Inferior parietal cortex (tissue), 1 donor: Measurements from ENCODE around the gene VSTM2L.

Experiments
- DNase-seq: peaks from one replicate; pipeline ENCODE4 v3.0.0-alpha.2; 2016; ENCODE audit errors: extremely low spot score

VSTM2L gene

DNA sequence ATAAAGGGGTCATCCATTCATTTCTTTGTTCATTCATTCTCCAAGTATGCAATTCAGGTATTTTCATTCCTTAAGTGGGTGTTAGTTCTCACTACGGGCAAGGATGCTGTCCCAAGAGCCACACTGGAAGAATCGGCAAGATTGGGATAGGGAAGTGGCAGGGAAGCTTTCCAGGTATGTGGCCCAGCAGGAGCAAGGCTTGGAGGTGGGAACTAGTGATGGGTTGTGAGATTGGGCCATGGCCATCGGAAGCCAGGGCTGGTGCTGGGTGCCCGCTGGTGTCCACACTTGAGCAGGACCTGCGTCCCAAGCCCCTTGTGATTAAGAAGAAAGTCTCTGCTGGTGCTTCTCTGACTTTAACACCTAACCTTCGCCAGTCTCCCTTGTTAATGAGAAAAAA lies 15.1 kb downstream of the VSTM2L start:
- DNase-seq = no peak

DNA sequence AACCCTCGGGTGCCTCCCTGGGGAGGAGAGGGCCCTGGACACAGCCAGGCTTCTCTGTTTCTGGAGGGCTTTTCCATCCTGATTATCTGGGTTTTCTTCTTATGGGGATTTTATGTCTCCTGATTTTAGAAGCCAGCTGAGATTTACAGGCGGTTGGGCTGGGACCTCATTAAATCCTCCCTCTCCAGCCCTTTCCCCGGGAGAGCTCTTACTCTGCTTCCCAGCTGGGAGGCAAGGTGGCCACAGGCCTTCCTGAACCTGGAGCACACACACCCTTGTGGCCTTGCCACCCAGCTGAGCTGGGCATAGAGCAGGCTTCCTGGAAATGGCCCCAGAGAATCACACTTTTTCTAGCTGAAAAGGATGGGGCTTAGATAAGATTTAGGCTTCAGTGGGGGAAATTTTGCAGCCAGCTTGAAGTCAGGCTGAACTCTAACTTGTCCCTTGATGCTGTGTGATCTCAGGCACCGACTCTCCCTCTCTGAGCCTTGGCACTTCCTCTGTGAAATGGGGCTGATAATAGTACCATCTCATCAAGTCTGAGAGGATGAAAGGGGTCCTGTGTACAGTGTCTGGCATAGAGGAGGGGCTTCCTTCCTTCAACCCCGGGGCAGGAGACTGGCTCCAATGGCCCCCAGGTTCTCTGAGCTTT lies 16.6 kb downstream of the VSTM2L start:
- DNase-seq = no peak

DNA sequence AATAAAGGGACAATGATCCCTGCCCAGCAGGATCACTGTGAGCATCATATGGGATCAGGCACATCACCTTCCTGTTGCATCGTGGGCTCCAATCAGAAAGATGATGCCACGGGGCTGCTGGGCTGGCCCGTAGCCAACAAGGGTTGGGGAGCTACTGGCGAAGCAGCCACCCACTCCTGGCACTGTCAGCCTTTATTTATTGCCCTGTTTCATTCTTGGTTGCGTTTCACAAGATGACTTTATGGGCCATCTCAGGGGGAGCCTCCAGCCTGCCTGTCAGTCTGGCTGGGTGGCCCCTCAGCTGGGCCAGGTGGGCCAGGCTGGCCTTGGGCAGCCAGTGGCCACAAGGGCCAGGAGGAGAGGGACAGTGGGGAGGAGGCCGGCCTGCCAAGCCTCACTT lies 17.3 kb downstream of the VSTM2L start:
- DNase-seq = no peak

DNA sequence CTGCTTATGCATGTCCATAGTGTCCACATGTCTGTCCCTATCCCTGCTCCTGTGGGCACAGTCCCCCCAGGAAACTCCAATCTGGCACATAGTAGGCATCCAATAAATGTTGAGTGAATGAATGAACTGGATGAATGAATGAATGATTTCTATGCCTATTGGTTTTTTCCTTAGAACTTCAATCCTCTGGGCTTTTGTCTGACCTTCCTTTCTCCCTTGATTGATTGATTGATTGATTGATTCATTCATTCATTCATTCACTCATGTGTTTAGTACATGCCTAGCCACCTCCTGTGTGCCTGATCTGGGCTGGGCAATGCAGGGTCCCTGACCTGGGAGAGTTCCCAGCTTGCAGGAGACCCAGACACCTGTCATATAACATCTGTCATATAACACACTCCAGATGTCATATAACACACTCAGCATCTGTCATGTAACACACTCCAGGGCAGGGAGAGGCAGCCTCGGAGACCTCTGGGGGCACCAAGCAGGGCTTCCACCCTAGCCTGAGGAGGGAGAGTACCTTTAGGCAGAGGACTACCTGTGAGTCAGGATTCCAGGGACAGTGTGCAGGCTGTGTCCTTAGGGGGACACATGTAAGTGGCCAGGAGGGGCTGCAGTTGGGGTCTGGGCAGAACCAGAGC lies 17.9 kb downstream of the VSTM2L start:
- DNase-seq = no peak

DNA sequence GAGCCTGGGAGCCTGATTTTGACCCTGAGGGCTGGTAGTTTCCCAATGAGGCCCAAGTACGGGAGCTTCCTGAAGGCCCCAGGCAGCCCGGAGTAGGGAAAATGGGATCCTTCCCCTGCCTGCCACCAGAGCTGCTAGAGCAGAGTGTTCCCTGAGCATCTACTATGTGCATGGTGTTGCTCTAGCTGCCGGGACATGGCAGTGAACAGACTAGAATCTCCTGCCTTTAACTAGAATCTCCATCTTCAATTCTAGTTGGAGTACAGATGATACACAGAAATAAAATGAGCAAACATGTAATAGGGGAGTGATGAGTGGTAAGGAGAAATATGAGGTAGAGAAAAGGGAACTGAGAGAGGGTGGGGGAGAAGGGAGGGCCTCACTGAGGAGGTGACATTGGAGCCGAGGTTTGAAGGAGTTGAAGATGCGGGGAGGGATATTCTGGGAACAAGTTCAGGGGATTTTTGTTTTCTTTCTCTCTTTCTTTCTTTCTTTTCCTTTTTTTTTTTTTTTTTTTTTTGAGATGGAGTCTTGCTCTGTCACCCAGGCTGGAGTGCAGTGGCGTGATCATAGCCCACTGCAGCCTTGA lies 18.5 kb downstream of the VSTM2L start:
- no peak for DNase-seq

DNA sequence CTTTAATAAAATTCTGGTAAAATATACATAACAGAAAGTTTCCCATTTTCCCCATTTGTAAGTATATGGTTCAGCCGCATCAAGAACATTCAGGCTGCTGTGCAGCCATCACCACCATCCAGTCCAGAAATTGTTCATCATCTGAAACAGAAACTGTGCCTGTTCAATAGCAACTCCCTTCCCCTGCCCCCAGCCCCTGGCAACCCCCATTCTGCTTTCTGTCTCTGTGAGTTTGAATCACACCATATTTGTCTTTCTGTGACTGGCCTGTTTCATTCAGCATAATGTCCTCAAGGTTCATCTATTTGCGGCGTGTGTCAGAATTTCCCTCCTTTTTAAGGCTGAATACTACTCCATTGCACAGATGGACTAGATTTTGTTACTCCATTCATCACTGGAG lies 19.1 kb downstream of the VSTM2L start:
- DNase-seq = no peak

DNA sequence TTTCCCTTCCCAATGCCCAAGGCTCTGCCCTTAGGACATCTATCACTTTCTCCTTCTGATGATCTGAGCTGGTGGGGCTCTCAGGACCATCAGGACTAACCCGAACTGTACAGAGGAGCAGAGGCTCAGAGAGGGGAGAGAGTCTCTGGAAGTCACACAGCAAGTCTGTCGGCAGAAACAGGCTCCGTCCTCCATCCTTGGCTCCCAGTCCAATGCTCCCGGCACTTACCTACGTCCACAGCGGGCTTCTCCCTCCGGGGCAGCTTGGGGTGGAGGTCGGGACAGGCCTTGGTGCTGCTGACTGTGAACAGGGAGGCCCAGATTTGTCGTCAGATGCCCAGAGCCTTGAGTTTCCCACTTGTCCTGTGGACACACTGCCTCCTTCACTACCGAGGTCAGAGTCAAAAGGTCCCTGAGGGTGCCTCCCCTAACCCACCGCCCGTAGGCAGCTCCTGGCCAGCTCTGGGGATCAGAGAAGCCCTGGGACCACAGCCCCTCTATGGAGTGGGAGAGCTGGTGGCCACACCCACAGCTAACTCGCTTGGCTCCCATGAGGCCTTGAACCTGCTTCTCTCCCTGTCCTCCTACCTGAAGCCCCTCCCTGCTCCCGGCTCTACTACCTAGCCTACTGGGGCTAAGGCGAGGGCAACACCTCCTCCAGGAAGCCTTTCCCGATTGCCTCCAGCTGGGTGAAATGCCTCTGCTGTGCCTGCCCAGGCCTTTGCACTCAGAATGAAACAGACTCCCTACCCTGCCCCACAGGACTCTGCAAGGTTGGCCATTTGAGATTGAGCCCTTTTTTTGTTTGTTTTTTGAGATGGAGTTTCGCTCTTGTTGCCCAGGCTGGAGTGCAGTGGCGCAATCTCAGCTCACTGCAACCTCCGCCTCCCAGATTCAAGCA lies 22.6 kb downstream of the VSTM2L start:
- no peak for DNase-seq

DNA sequence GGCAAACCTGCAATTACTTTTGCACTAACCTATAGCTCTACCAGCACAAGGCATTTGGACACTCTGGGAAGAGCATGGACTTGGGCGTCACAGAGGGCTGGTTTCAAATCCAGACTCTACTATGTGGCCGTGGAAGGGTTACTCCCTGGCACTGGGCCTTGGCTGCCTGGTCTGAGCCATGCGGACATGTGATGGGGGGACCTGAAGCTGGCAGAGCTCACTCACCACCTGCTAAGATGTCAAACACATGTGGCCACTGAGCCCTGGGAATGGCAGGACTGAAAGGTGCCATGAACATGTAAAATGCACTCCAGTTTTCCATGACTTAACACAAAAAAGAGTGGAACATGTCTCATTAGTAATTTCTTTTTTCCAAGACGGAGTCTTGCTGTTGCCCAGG lies 23.7 kb downstream of the VSTM2L start:
- DNase-seq = no peak

DNA sequence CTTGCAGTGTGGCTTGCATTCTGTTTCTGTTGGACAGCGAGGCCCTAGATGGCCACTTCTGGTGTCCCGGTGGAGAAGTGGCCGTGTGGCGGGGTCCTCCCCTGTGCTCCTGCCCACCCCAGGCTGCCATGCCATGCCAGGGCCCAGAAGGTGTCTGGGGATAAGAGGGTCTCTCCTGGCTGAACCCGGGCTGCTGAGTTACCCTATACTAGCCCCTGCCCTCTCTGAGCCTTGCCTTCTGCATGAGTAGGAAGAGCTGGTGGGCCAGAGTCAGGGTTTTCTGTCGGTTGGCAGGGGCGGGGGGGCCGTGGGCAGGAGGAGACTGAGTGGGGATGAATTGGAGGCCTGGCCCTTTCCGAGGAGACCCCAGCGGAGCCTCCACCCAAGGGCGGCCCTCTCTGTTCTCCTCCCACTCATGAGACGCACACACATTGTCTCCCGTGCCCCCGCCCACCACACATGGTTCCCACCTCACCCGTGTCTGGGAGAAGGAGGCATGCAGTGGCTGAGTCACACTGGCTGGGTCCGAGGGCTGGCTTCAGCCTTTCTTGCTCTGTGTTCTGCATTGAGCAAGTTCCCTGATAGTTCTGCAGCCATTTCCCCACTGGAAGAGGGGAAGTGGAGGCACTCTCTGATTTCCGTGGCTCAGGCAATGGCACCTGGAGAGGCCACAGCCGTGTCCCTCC lies 24.6 kb downstream of the VSTM2L start:
- no peak for DNase-seq

DNA sequence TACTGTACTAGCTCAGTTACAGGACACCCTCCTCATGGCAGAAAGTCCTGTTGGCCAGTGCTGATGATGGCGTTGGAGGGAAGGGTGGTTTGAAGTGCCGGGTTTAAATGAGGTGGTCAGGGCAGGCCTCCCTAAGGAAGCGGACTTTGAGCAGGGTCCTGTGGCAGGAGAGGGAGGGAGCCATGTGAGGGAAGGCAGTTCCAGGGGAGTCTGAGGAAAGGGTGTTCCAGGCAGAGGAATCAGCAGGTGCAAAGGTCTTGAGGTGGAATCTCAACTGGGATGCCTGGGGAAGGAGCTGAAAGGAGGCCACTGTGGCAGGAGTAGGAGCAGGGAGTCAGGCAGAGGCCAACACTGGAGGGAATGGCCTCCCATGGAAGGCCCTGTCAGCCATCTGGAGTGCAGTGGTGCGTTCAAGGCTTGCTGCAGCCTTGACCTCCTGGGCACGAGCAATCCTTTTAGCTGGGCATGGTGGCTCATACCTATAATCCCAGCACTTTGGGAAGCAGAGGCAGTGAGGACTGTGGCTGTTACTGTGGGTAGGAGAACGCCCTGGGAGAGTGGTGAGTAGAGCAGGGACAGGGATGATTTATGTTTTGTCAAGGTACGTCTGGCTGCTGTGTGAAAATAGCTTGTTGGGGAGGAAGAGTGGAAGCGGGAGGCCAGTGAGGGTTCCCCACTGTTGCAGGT lies 26.2 kb downstream of the VSTM2L start:
- no peak for DNase-seq

DNA sequence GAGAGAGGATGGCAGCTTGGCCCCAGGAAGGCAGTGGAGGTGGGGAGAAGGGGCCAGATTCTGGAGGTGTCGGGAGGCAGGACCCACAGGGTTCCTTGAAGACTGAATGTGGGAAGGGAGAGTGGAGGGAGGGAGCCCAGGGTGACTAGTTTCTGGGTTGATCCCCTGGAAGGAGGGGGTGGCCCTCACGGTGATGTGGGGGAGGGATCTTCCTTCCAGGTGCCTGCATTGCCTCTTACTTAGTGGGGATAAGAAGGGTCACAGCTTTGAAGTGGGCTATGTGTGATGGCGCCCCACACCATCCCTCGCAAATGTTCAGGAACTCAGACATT lies 26.7 kb downstream of the VSTM2L start:
- DNase-seq = no peak

DNA sequence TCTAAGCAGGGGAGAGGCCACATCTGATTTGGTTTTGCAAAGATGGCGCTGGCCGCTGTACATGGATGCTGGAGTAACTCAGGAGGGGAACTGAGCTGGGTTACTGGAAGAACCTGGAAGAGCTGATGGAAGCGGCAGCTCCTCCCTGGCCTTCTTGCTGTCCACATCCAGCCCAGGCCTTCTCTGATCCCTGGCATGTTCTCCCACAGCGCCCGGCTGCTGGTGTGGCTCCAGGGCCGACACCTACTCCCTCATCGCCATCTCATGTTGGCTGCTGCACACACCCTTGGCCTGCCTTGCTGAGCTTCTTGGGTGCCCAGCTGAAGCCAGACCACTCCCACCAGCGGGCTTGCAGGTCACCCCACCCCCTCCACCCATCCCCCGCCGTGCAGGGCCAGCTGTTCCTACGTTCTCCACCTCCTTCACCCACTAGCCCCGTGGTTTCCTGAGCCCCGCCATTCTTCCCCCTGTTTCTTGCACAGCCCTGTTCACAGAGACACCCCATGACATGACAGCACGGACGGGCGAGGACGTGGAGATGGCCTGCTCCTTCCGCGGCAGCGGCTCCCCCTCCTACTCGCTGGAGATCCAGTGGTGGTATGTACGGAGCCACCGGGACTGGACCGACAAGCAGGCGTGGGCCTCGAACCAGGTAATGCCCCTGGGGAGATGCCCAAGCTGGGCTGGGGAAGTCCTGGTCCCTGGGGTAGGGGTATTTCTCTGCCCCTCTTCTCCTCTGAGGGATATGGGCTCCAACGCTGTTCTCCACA lies 28.4 kb downstream of the VSTM2L start:
- DNase-seq = no peak

DNA sequence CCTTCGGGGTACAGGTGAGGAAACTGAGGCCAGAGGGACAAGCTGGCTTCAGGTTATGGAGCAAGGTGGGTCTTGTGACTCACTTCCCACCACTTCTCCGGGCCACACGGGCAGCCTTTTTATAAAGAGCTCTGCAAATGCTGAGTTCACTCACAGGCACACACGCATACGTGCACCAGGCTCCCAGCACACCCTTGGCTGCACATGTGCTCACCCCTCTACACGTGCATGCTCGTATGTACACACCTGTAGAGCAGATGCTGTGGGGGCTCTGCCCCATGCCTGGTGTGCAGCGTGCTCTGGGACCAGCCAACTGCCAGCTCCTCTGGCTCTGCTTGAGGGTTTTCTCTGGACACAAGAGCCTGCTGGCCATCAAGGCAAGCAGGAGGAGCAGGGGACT lies 29.1 kb downstream of the VSTM2L start:
- no peak for DNase-seq

DNA sequence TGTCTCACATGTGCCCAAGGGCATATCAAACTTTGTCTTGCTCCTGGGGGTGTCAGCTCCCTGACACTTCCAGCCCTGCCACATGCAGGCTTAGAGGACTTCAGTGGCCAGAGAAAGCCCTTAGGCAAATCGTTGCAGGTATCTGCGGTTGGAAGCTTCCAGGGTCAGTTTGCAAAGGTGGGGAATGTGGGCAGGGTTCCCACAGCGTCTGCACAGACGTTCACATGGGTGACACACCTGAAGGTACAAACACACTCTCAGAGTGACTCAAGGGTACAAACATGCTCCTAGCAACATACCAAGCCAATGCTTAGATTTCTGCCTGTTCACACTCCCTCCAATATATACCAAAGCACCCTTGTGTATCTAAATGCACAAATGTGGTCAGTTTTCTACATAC lies 30.0 kb downstream of the VSTM2L start:
- DNase-seq = no peak

DNA sequence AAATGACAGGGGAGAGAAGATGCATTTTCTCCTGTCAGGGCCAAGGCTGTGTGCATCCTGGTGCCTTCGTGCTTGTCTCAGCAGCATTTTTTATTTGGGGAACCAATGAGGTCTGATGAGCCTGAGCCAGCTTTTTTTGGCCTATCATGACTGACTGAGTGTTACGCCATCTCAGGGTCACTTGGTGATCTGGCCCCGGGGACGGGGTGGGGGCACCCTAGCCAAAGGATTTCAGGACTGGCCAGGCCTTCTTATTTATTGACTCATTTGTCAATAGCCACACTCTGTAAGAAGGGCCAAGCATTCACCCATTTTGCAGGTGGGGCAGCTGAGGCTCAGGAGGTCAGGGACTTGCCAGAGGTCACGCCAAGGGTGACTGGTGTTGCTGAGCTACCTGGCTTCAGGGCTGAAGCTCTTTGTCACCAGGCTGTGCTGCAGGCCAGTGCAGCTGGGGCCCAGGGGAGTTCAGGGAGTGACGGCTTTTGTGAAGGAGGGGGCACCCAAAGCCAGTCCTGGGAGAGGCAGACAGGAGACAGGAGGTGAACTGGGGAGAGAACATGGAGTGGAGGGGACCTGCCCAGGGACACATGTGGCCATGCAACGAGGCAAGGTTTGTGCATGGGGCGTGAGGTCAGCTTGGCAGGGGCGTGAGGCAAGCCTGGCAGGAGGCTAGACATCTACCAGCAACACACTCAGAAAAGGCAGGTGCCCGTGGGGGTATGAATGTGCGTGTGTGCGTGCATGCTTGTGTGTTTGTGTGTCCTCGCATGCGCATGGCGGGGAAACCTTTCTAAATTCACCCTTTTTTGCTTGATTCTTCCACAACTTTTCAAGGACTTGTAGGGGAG lies 31.1 kb downstream of the VSTM2L start:
- DNase-seq = no peak

DNA sequence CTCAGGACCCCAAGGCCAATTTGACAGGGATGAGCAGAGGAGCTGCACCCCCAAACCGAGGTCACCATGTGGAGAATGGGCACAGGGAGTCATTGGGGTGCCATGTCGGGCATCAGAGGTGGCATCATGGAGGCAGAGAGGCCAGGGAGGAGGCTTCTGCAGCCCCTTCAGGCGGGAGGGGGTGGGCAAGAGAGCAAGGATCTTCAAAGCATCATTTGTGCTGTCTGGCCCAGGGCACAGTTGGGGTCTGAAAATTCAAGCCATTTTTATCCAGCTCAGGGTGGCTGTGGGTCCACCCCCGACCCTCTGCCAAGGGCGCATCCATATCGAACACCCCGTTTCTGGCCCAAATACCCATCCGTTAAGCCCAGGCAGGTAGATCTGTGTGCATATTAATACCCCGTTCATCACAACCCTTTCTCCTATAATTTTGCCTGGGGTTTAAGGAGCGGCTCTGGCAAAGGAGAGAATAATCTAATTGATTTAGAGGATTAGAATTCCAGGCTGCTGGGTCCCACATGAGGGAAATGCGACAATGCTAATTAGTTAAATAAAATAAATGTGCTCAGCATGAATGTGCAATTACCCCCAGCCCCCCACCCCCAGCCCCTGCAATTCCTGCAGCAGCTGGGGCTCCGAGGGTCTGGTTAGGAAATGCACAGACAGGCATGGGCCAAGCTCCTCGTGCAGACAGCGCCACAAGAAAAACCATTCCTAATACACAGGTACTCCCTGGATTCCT lies 31.9 kb downstream of the VSTM2L start:
- no peak for DNase-seq

DNA sequence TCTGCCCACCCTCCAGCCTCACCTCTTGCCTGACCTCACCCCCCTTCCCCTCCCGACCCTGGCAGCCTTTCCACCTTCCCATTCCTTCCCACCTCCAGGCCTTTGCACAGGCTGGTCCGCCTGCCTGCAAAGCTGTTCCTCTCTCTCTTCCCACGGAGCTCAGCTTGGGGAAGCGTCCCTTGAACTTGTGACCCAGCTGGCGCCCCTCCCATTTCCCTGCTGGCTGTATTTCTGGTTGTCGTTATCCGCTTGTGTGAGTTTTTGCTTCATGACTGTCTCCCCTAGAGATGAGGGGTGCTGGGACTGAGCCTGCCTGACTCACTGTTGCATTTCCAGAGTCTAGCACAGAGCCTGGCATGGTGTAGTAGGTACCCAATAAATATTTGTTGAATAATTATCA lies 32.5 kb downstream of the VSTM2L start:
- no peak for DNase-seq

DNA sequence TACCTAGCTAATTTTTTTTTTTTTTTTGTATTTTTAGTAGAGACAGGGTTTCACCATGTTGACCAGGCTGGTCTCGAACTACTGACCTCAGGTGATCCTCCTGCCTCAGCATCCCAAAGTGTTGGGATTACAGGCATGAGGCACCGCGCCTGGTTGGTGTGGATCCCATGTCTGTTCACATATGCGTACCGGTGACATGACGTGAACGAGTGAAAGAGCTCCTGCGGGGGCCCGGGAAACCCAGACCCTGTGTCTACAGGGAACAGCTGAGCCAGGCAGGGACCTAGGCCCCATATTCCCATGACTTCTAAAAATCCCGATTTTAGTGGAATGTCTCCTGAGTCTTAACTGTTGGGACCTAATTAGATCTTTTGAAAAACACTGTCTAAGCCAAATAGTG lies 33.1 kb downstream of the VSTM2L start:
- DNase-seq = no peak

DNA sequence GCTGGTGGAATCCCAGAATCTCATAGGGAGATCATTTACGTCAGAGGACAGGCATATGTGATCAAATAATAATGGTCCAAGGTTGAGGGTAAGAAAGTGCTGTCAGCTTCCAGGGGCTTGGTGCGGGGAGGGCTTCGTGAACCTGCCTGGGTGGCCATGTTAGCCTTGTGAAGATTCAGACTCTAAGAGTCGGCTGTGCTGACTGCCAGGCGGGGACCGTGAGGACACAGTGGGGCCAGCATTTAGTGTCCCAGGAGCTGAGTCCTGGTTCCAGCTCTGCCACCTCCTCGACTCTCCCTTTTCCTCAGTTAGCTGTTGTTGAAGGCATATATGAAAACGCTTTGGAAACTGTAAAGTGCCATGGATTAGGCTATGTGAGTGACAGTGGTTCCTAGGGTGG lies 33.5 kb downstream of the VSTM2L start:
- no peak for DNase-seq
